Measurements from ENCODE around the gene RAI14.
"Not testable (repeated sequence)": the region's sequence is repeated elsewhere in the genome, so short reads cannot be mapped to it uniquely, and the experiment has no call there.

Gene RAI14

GRCh38 chr5:34736445-34737115 lies 80.5 kb downstream of the RAI14 start:
- FAIRE-seq: no peak

- FAIRE-seq: no peak
Measured at GRCh38 chr5:34737731-34738130, 81.6 kb downstream of the RAI14 start.

GRCh38 chr5:34738381-34738780 lies 82.3 kb downstream of the RAI14 start:
- no peak for FAIRE-seq

- no peak for FAIRE-seq
Measured at GRCh38 chr5:34740389-34740806, 84.3 kb downstream of the RAI14 start.

- no peak for FAIRE-seq
Measured at GRCh38 chr5:34742061-34742460, 85.9 kb downstream of the RAI14 start.

- FAIRE-seq: no peak
Measured at GRCh38 chr5:34743878-34744277, 87.8 kb downstream of the RAI14 start.

- FAIRE-seq: no peak
Measured at GRCh38 chr5:34748431-34748830, 92.3 kb downstream of the RAI14 start.

- FAIRE-seq: no peak
Measured at GRCh38 chr5:34749431-34749873, 93.3 kb downstream of the RAI14 start.

GRCh38 chr5:34750206-34750605 lies 94.1 kb downstream of the RAI14 start:
- no peak for FAIRE-seq

- no peak for FAIRE-seq
Measured at GRCh38 chr5:34751807-34752736, 95.9 kb downstream of the RAI14 start.

- FAIRE-seq: not testable (repeated sequence)
Measured at GRCh38 chr5:34753236-34753635, 97.1 kb downstream of the RAI14 start.

- FAIRE-seq: no peak
Measured at GRCh38 chr5:34755926-34756325, 99.8 kb downstream of the RAI14 start.

- no peak for FAIRE-seq
Measured at GRCh38 chr5:34756781-34757624, 100.9 kb downstream of the RAI14 start.

- FAIRE-seq: no peak
Measured at GRCh38 chr5:34758514-34758913, 102.4 kb downstream of the RAI14 start.

- FAIRE-seq: not testable (repeated sequence)
Measured at GRCh38 chr5:34759213-34759612, 103.1 kb downstream of the RAI14 start.

- FAIRE-seq: no peak
Measured at GRCh38 chr5:34765662-34766061, 109.5 kb downstream of the RAI14 start.

- FAIRE-seq: no peak
Measured at GRCh38 chr5:34767180-34767579, 111.1 kb downstream of the RAI14 start.

GRCh38 chr5:34770486-34770885 lies 114.4 kb downstream of the RAI14 start:
- FAIRE-seq: no peak

- no peak for FAIRE-seq
Measured at GRCh38 chr5:34771076-34771475, 114.9 kb downstream of the RAI14 start.

- no peak for FAIRE-seq
Measured at GRCh38 chr5:34772267-34773098, 116.4 kb downstream of the RAI14 start.

GRCh38 chr5:34774139-34774538 lies 118.0 kb downstream of the RAI14 start:
- no peak for FAIRE-seq

GRCh38 chr5:34774678-34775077 lies 118.5 kb downstream of the RAI14 start:
- not testable (repeated sequence) for FAIRE-seq
